ENCODE measurements around the gene F13A1. TPM values are rescaled to one million over a fixed set of nuclear protein-coding genes. Genes with fewer than 3 reads are reported as not detected.

Gene F13A1
- total and polyA plus RNA-seq, 2 experiments from 2014 or later: not detected

GRCh38 chr6:6331393-6331792 is 10.9 kb upstream of the F13A1 start:
- Histone ChIP-seq H3K9me2 (ENCODE audit: insufficient read depth) (no peaks in the 10 kb centered on the region), H3K4me2 (ENCODE audit: unreplicated experiment) (no peak overlapping the region), H3K9ac (no peak overlapping the region), H3K9me3 (ENCODE audit: low read depth) (no peaks in the 10 kb centered on the region), H3K4me3 (no peak overlapping the region), H3F3A (ENCODE audit: insufficient read depth) (no peaks in the 10 kb centered on the region), H3K27ac (no peak overlapping the region), H3K27me3 (replicated peaks; ENCODE audit: insufficient read depth) (no peaks in the 10 kb centered on the region), H3K36me3 (ENCODE audit: low read depth) (no peaks in the 10 kb centered on the region), H4K20me1 (ENCODE audit: insufficient read depth) (no peaks in the 10 kb centered on the region), H3K4me1 (ENCODE audit: insufficient read depth) (no peaks in the 10 kb centered on the region), H2AFZ (no peak overlapping the region), H3K79me2 (ENCODE audit: insufficient read depth) (no peaks in the 10 kb centered on the region)
- WGBS, 2 experiments (ENCODE audit: low coverage in 1 of 2, low lambda C conversion rate in 2 of 2, missing lambda C conversion rate in 2 of 2): 17 to 20% methylated on average over 6 of the region's 6 CpGs
- in situ Hi-C loops (cut with MboI): no loop called here
- DNase-seq: no peak
- TF ChIP-seq EZH2phosphoT487 (IDR thresholded peaks at IDR 0.05; ENCODE audit: insufficient read depth, low read depth) (no peak), EZH2 (IDR thresholded peaks at IDR 0.05; ENCODE audit: insufficient read depth, poor library complexity, severe bottlenecking) (no peak)

GRCh38 chr6:6330407-6330806 is 9.9 kb upstream of the F13A1 start:
- H3K36me3 ChIP-seq (ENCODE audit: low read depth): no peaks in the 10 kb centered on the region
- H3K4me1 ChIP-seq (ENCODE audit: insufficient read depth): no peaks in the 10 kb centered on the region
- DNase-seq: no peak
- H3K4me3 ChIP-seq: no peak overlapping the region
- H3F3A ChIP-seq (ENCODE audit: insufficient read depth): no peaks in the 10 kb centered on the region
- no peak overlapping the region for H2AFZ ChIP-seq
- in situ Hi-C loops (cut with MboI): no loop called here
- TF ChIP-seq EZH2 (IDR thresholded peaks at IDR 0.05; ENCODE audit: insufficient read depth, poor library complexity, severe bottlenecking): no peak
- no peak for TF ChIP-seq EZH2phosphoT487 (IDR thresholded peaks at IDR 0.05; ENCODE audit: insufficient read depth, low read depth)
- WGBS, 2 experiments (ENCODE audit: low coverage in 1 of 2, low lambda C conversion rate in 2 of 2, missing lambda C conversion rate in 2 of 2): 67 to 78% methylated on average over 1 of the region's 1 CpG
- H3K79me2 ChIP-seq (ENCODE audit: insufficient read depth): no peaks in the 10 kb centered on the region
- no peaks in the 10 kb centered on the region for H3K9me3 ChIP-seq (ENCODE audit: low read depth)
- H4K20me1 ChIP-seq (ENCODE audit: insufficient read depth): no peaks in the 10 kb centered on the region
- H3K27ac ChIP-seq: no peak overlapping the region
- H3K4me2 ChIP-seq (ENCODE audit: unreplicated experiment): no peak overlapping the region
- H3K9me2 ChIP-seq (ENCODE audit: insufficient read depth): no peaks in the 10 kb centered on the region
- H3K9ac ChIP-seq: no peak overlapping the region
- H3K27me3 ChIP-seq (replicated peaks; ENCODE audit: insufficient read depth): no peaks in the 10 kb centered on the region

- in situ Hi-C loops (cut with MboI): no loop called here
- Histone ChIP-seq H3K36me3 (ENCODE audit: low read depth) (no peaks in the 10 kb centered on the region), H4K20me1 (ENCODE audit: insufficient read depth) (no peaks in the 10 kb centered on the region), H3F3A (ENCODE audit: insufficient read depth) (no peaks in the 10 kb centered on the region), H3K27me3 (replicated peaks; ENCODE audit: insufficient read depth) (no peaks in the 10 kb centered on the region), H3K79me2 (ENCODE audit: insufficient read depth) (no peaks in the 10 kb centered on the region), H3K27ac (no peak overlapping the region), H3K4me3 (no peak overlapping the region), H3K4me2 (ENCODE audit: unreplicated experiment) (no peak overlapping the region), H3K4me1 (ENCODE audit: insufficient read depth) (no peaks in the 10 kb centered on the region), H3K9ac (no peak overlapping the region), H3K9me3 (ENCODE audit: low read depth) (no peaks in the 10 kb centered on the region), H3K9me2 (ENCODE audit: insufficient read depth) (no peaks in the 10 kb centered on the region), H2AFZ (no peak overlapping the region)
- TF ChIP-seq EZH2phosphoT487 (IDR thresholded peaks at IDR 0.05; ENCODE audit: insufficient read depth, low read depth): no peak
- no peak for TF ChIP-seq EZH2 (IDR thresholded peaks at IDR 0.05; ENCODE audit: insufficient read depth, poor library complexity, severe bottlenecking)
- 7 to 9% methylated on average over 3 of the region's 3 CpGs for WGBS, 2 experiments (ENCODE audit: low coverage in 1 of 2, low lambda C conversion rate in 2 of 2, missing lambda C conversion rate in 2 of 2)
- DNase-seq: no peak
Observed at GRCh38 chr6:6328451-6328850, 8.0 kb upstream of the F13A1 start.

GRCh38 chr6:6323352-6323751 is 2.9 kb upstream of the F13A1 start:
- H3K27me3 ChIP-seq (replicated peaks; ENCODE audit: insufficient read depth): peaks cover 7% of the 10 kb centered on the region; the same call in 1 of the 2 replicates
- H3F3A ChIP-seq (ENCODE audit: insufficient read depth): no peaks in the 10 kb centered on the region
- no peak overlapping the region for H3K9ac ChIP-seq
- H3K4me1 ChIP-seq (ENCODE audit: insufficient read depth): no peaks in the 10 kb centered on the region
- H3K9me3 ChIP-seq (ENCODE audit: low read depth): no peaks in the 10 kb centered on the region
- in situ Hi-C loops (cut with MboI): no loop called here
- H2AFZ ChIP-seq: no peak overlapping the region
- TF ChIP-seq EZH2phosphoT487 (IDR thresholded peaks at IDR 0.05; ENCODE audit: insufficient read depth, low read depth): no peak
- no peak for DNase-seq
- H3K4me2 ChIP-seq (ENCODE audit: unreplicated experiment): no peak overlapping the region
- H4K20me1 ChIP-seq (ENCODE audit: insufficient read depth): no peaks in the 10 kb centered on the region
- no peaks in the 10 kb centered on the region for H3K79me2 ChIP-seq (ENCODE audit: insufficient read depth)
- no peak overlapping the region for H3K4me3 ChIP-seq
- 62 to 65% methylated on average over 5 of the region's 5 CpGs for WGBS, 2 experiments (ENCODE audit: low coverage in 1 of 2, low lambda C conversion rate in 2 of 2, missing lambda C conversion rate in 2 of 2)
- no peaks in the 10 kb centered on the region for H3K36me3 ChIP-seq (ENCODE audit: low read depth)
- no peak overlapping the region for H3K27ac ChIP-seq
- H3K9me2 ChIP-seq (ENCODE audit: insufficient read depth): no peaks in the 10 kb centered on the region

GRCh38 chr6:6320901-6321300 is 439 bp upstream of the F13A1 start:
- H4K20me1 ChIP-seq (ENCODE audit: insufficient read depth): no peaks in the 10 kb centered on the region
- 23 to 27% methylated on average over 4 of the region's 4 CpGs for WGBS, 2 experiments (ENCODE audit: low coverage in 1 of 2, low lambda C conversion rate in 2 of 2, missing lambda C conversion rate in 2 of 2)
- no peak overlapping the region for H3K9ac ChIP-seq
- peaks cover 7% of the 10 kb centered on the region; the same call in 1 of the 2 replicates for H3K27me3 ChIP-seq (replicated peaks; ENCODE audit: insufficient read depth)
- H3K4me3 ChIP-seq: no peak overlapping the region
- H3K9me2 ChIP-seq (ENCODE audit: insufficient read depth): no peaks in the 10 kb centered on the region
- H3K4me2 ChIP-seq (ENCODE audit: unreplicated experiment): no peak overlapping the region
- DNase-seq: peak; percentile 40
- H2AFZ ChIP-seq: no peak overlapping the region
- no peaks in the 10 kb centered on the region for H3K36me3 ChIP-seq (ENCODE audit: low read depth)
- H3K4me1 ChIP-seq (ENCODE audit: insufficient read depth): no peaks in the 10 kb centered on the region
- in situ Hi-C loops (cut with MboI): no loop called here
- no peaks in the 10 kb centered on the region for H3F3A ChIP-seq (ENCODE audit: insufficient read depth)
- TF ChIP-seq EZH2 (IDR thresholded peaks at IDR 0.05; ENCODE audit: insufficient read depth, poor library complexity, severe bottlenecking) (no peak), EZH2phosphoT487 (IDR thresholded peaks at IDR 0.05; ENCODE audit: insufficient read depth, low read depth) (no peak)
- H3K79me2 ChIP-seq (ENCODE audit: insufficient read depth): no peaks in the 10 kb centered on the region
- H3K27ac ChIP-seq: no peak overlapping the region
- no peaks in the 10 kb centered on the region for H3K9me3 ChIP-seq (ENCODE audit: low read depth)
